Neuron (in vitro differentiated cells): ENCODE results near the gene AP1M2.
"Not testable (repeated sequence)": the region's sequence is repeated elsewhere in the genome, so short reads cannot be mapped to it uniquely, and the experiment has no call there.

Experiments
- H2AFZ ChIP-seq: one replicate; pipeline ENCODE4 v1.6.1; 2013; ENCODE audit warnings: low read depth, mild to moderate bottlenecking, inconsistent platforms, low read length, moderate library complexity
- H3K27me3 ChIP-seq: one replicate; pipeline ENCODE4 v1.6.1; 2013; ENCODE audit warnings: low read length; ENCODE audit not compliant: insufficient read depth
- H3K36me3 ChIP-seq: one replicate; pipeline ENCODE4 v1.6.1; 2013; ENCODE audit warnings: low read length; ENCODE audit not compliant: insufficient read depth
- H3K4me1 ChIP-seq: one replicate; pipeline ENCODE4 v1.6.1; 2013; ENCODE audit warnings: low read length; ENCODE audit not compliant: insufficient read depth
- H3K4me3 ChIP-seq: 2 replicates; pipeline ENCODE4 v1.5.1; 2013; ENCODE audit warnings: mild to moderate bottlenecking, low read length, moderate library complexity
- H3K9me3 ChIP-seq: one replicate; pipeline ENCODE4 v1.6.1; 2013; ENCODE audit warnings: low read length

The AP1M2 gene

DNA sequence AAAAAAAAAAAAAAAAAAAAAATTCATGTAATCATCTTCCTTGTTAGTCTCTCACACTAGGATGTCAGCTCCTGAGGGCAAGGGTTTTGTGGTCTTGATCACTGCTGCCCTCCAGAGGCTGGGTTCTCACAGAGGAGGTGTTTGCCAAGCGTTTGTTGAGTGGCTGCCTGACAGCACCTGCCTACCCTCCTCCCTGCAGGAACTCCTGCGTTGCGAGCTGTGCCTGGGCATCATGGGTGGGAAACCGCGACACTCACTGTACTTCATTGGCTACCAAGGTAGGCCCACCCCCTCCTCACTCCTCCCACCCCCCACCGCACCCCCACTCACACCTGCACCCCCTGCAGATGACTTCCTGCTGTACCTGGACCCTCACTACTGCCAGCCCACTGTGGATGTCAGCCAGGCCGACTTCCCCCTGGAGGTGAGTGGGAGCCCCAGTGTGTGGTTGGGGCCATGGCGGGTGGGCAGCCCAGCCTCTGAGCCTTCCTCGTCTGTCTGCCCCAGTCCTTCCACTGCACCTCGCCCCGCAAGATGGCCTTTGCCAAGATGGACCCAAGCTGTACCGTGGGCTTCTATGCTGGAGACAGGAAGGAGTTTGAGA lies 35.3 kb downstream of the AP1M2 start:
- Histone ChIP-seq H3K4me1 (no peaks in the 10 kb centered on the region), H3K9me3 (no peaks in the 10 kb centered on the region), H3K4me3 (no peak overlapping the region), H3K36me3 (peaks cover 78% of the 10 kb centered on the region), H3K27me3 (no peaks in the 10 kb centered on the region), H2AFZ (no peak overlapping the region)

DNA sequence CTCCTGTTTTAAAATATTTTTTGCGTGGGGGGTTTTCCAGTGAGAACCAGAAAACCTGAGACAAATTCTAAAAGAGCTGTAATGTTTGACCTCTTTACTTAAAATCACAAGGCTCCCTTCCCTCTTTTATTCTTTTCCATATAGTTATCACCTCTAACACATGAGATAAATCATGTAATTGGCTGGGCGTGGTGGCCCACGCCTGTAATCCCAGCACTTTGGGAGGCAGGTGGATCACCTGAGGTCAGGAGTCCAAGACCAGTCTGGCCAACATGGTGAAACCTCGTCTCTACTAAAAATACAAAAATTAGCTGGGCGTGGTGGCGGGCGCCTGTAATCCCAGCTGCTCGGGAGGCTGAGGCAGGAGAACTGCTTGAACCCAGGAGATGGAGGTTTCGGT lies 36.1 kb downstream of the AP1M2 start:
- H3K27me3 ChIP-seq, H2AFZ ChIP-seq, H3K4me1 ChIP-seq, H3K9me3 ChIP-seq, H3K4me3 ChIP-seq: not testable (repeated sequence)
- peaks cover 76% of the 10 kb centered on the region for H3K36me3 ChIP-seq

DNA sequence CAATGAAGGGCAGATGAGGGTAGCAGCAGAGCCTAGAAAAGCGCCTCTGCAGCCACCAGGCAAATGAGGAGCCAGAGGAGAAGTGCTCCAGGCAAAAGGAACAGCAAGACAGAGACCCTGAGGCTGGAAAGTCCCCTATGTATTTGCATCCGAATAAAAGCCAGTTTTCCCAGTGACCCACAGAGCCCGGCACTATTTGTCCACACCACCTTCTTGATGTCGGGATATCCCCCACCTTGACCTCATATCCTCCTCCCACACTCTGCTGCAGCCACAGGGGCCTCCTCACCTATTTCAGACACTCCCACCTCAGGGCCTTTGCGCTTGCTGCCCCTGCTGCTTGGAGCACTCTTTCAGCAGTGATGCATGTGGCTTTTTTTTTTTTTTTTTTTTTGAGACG lies 36.8 kb downstream of the AP1M2 start:
- Histone ChIP-seq H3K36me3 (peaks cover 70% of the 10 kb centered on the region), H2AFZ (no peak overlapping the region), H3K27me3 (no peaks in the 10 kb centered on the region), H3K4me3 (no peak overlapping the region), H3K4me1 (no peaks in the 10 kb centered on the region), H3K9me3 (no peaks in the 10 kb centered on the region)

DNA sequence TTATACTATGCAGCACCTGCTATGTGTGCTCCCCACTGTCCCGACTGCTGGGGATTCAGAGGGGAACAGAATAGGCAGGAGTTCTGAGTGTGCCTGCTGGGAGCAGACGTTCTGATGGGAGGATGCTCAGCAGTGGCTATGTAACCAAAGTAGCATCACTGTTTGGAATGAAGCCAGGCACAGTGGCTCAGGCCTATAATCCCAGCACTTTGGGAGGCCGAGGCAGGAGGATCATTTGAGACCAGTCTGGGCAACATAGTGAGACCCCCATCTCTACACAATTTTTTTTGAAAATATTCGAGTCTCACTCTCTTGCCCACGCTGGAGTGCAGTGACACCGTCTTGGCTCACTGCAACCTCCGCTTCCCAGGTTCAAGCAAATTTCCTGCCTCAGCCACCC lies 37.4 kb downstream of the AP1M2 start:
- no peak overlapping the region for H3K4me3 ChIP-seq
- H3K36me3 ChIP-seq: peaks cover 66% of the 10 kb centered on the region
- H3K9me3 ChIP-seq: no peaks in the 10 kb centered on the region
- no peak overlapping the region for H2AFZ ChIP-seq
- H3K4me1 ChIP-seq: peaks cover 4% of the 10 kb centered on the region
- no peaks in the 10 kb centered on the region for H3K27me3 ChIP-seq

- H3K36me3 ChIP-seq: peaks cover 57% of the 10 kb centered on the region
- H2AFZ ChIP-seq: no peak overlapping the region
- H3K4me3 ChIP-seq: no peak overlapping the region
- H3K4me1 ChIP-seq: peaks cover 10% of the 10 kb centered on the region
- no peaks in the 10 kb centered on the region for H3K27me3 ChIP-seq
- no peaks in the 10 kb centered on the region for H3K9me3 ChIP-seq
Measured at GRCh38 chr19:10548746-10549276, 38.3 kb downstream of the AP1M2 start.

DNA sequence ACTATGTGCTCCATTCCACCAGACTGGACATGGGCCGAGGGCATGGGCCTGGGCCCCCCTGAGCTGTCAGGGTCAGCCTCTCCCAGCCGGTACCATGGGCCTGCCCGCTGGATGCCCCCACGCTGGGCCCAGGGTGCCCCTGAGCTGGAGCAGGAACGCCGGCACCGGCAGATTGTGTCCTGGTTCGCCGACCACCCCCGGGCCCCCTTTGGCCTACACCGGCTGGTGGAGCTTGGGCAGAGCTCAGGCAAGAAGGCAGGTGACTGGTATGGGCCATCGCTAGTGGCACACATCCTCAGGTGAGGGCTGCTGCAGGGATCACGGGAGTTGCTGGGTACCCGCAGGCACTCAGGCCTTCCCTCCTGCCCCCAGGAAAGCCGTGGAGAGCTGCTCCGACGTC lies 40.3 kb downstream of the AP1M2 start:
- H3K4me1 ChIP-seq: peaks cover 10% of the 10 kb centered on the region
- no peaks in the 10 kb centered on the region for H3K9me3 ChIP-seq
- H3K27me3 ChIP-seq: no peaks in the 10 kb centered on the region
- H3K36me3 ChIP-seq: peaks cover 38% of the 10 kb centered on the region
- no peak overlapping the region for H2AFZ ChIP-seq
- no peak overlapping the region for H3K4me3 ChIP-seq

- Histone ChIP-seq H2AFZ (no peak overlapping the region), H3K36me3 (peaks cover 28% of the 10 kb centered on the region), H3K9me3 (no peaks in the 10 kb centered on the region), H3K4me1 (peaks cover 10% of the 10 kb centered on the region), H3K4me3 (peak overlapping the region; percentile 99), H3K27me3 (no peaks in the 10 kb centered on the region)
Measured at GRCh38 chr19:10544753-10545251, 42.3 kb downstream of the AP1M2 start.

GRCh38 chr19:10544242-10544752 lies 42.8 kb downstream of the AP1M2 start:
- Histone ChIP-seq H3K4me3 (peak overlapping the region; percentile 99), H3K36me3 (peaks cover 25% of the 10 kb centered on the region), H3K4me1 (peaks cover 10% of the 10 kb centered on the region), H2AFZ (peak overlapping the region; percentile 85), H3K9me3 (no peaks in the 10 kb centered on the region), H3K27me3 (no peaks in the 10 kb centered on the region)

DNA sequence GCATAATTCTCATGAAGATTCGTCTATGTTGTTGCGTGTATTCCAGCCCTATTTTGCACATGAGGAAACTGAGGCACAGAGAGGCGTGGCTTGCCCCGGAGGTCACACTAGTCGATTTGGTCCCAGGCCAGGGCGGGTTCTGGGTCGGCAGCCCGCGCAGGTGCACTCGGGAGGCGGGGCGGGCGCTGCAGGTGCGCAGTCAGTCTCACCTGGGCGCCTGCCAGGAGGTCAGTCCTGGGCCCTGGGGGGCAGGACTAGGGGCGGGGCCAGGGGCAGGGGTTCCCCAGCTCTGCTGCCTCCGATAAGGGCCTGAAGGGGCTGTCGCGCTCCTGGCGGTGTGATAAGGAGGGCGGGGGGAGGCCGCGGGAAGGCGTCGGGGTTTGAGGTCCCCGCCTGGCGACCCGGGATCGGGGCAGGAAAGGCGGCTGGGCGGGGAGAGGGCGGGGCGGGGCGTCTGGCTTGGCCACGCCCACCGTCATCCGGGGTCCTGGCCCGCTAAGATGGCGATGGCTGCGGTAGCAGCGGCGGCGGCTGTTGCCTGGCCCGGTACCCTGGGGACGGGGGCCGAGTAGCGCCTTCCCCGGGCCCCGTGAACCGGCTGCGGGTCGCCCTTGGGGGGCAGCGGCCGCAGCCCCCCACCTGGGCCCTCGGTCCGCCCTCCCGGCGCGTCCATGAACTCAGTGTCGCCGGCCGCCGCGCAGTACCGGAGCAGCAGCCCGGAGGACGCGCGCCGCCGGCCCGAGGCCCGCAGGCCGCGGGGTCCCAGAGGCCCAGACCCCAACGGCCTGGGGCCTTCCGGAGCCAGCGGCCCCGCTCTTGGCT lies 43.5 kb downstream of the AP1M2 start, which contains the start of gene ATG4D:
ATG4D (plus strand) TSS at position 485 of the 822 bp plus-strand sequence; CDS start at position 672, 187 bp downstream.
- H3K27me3 ChIP-seq: no peaks in the 10 kb centered on the region

GRCh38 chr19:10543059-10543419 lies 44.1 kb downstream of the AP1M2 start:
- H3K4me1 ChIP-seq: peaks cover 10% of the 10 kb centered on the region
- H3K27me3 ChIP-seq: peaks cover 3% of the 10 kb centered on the region
- peak overlapping the region; percentile 99 for H3K4me3 ChIP-seq
- no peaks in the 10 kb centered on the region for H3K9me3 ChIP-seq
- H2AFZ ChIP-seq: peak overlapping the region; percentile 85
- peaks cover 14% of the 10 kb centered on the region for H3K36me3 ChIP-seq

More for the DNA sequence above, 43.5 kb downstream of the AP1M2 start, which contains the start of gene ATG4D:
- peak within 1 kb of the TSS; percentile 85 for H2AFZ ChIP-seq
- peaks cover 10% of the 10 kb centered on the region for H3K4me1 ChIP-seq
- H3K9me3 ChIP-seq: no peaks in the 10 kb centered on the region
- peaks cover 18% of the 10 kb centered on the region for H3K36me3 ChIP-seq
- peak within 1 kb of the TSS; percentile 99 for H3K4me3 ChIP-seq

- H3K4me3 ChIP-seq, H3K27me3 ChIP-seq, H3K4me1 ChIP-seq, H3K36me3 ChIP-seq, H2AFZ ChIP-seq, H3K9me3 ChIP-seq: not testable (repeated sequence)
Measured at GRCh38 chr19:10539016-10539415, 48.1 kb downstream of the AP1M2 start.

GRCh38 chr19:10538204-10538983 lies 48.7 kb downstream of the AP1M2 start:
- Histone ChIP-seq H2AFZ (no peak overlapping the region), H3K4me3 (no peak overlapping the region), H3K27me3 (peaks cover 3% of the 10 kb centered on the region), H3K9me3 (no peaks in the 10 kb centered on the region), H3K36me3 (no peaks in the 10 kb centered on the region), H3K4me1 (no peaks in the 10 kb centered on the region)
